ENCODE results near the gene FARSB. TPM values are rescaled to one million over a fixed set of nuclear protein-coding genes. Genes with fewer than 3 reads are reported as not detected.
"Not testable (repeated sequence)": the region's sequence is repeated elsewhere in the genome, so short reads cannot be mapped to it uniquely, and the experiment has no call there.

The FARSB gene
- polyA plus RNA-seq, 4 donors, result 9.2 to 31.9 (median 15.9) TPM

- Histone ChIP-seq H3K4me3 (ENCODE audit: low read depth in 1 of 3, low read length in 3 of 3) (no peak overlapping the region), H3K9me3 (ENCODE audit: control insufficient read depth in 2 of 2, insufficient read depth in 1 of 2, low read depth in 1 of 2, low read length in 1 of 2) (no peaks in the 10 kb centered on the region), H3K27ac (ENCODE audit: low read depth in 1 of 3, low read length in 2 of 3) (peak overlapping the region in 1 of 3 donors; percentile 65), H3K27me3 (ENCODE audit: control insufficient read depth in 3 of 3, insufficient read depth in 3 of 3, low read length in 3 of 3) (no peaks in the 10 kb centered on the region), H3K36me3 (ENCODE audit: control insufficient read depth in 3 of 3, insufficient read depth in 2 of 3, low read depth in 1 of 3, low read length in 3 of 3) (peaks cover 6 to 14% (median 6%) of the 10 kb centered on the region in 3 donors), H3K4me1 (ENCODE audit: control insufficient read depth in 3 of 3, insufficient read depth in 2 of 3, low read depth in 1 of 3, low read length in 2 of 3) (peaks cover 0 to 9% (median 0%) of the 10 kb centered on the region in 3 donors)
- DNase-seq (peak; percentile 86 to 88), FAIRE-seq (no peak)
- 18 to 64% (median 47%) methylated on average over 1 of the region's 1 CpG for WGBS, 3 donors
Measured at GRCh38 chr2:222594679-222595078, 61.2 kb downstream of the FARSB start.

- Histone ChIP-seq H3K36me3 (ENCODE audit: control insufficient read depth in 3 of 3, insufficient read depth in 2 of 3, low read depth in 1 of 3, low read length in 3 of 3) (peaks cover 4 to 7% (median 4%) of the 10 kb centered on the region in 3 donors), H3K27me3 (ENCODE audit: control insufficient read depth in 3 of 3, insufficient read depth in 3 of 3, low read length in 3 of 3) (no peaks in the 10 kb centered on the region), H3K4me1 (ENCODE audit: control insufficient read depth in 3 of 3, insufficient read depth in 2 of 3, low read depth in 1 of 3, low read length in 2 of 3) (peaks cover 0 to 9% (median 0%) of the 10 kb centered on the region in 3 donors), H3K9me3 (ENCODE audit: control insufficient read depth in 2 of 2, insufficient read depth in 1 of 2, low read depth in 1 of 2, low read length in 1 of 2) (no peaks in the 10 kb centered on the region), H3K27ac (ENCODE audit: low read depth in 1 of 3, low read length in 2 of 3) (no peak overlapping the region), H3K4me3 (ENCODE audit: low read depth in 1 of 3, low read length in 3 of 3) (no peak overlapping the region)
- 82 to 84% (median 83%) methylated on average over 2 of the region's 2 CpGs for WGBS, 3 donors
- no peak for DNase-seq
- no peak for FAIRE-seq
Measured at GRCh38 chr2:222592176-222592575, 63.7 kb downstream of the FARSB start.

GRCh38 chr2:222591661-222592060 lies 64.2 kb downstream of the FARSB start:
- FAIRE-seq (no peak), DNase-seq (no peak)
- peaks cover 4 to 7% (median 4%) of the 10 kb centered on the region in 3 donors for H3K36me3 ChIP-seq (ENCODE audit: control insufficient read depth in 3 of 3, insufficient read depth in 2 of 3, low read depth in 1 of 3, low read length in 3 of 3)
- no peak overlapping the region for H3K27ac ChIP-seq (ENCODE audit: low read depth in 1 of 3, low read length in 2 of 3)
- WGBS, 3 donors, result 90 to 100% (median 96%) methylated on average over 1 of the region's 1 CpG
- no peaks in the 10 kb centered on the region for H3K9me3 ChIP-seq (ENCODE audit: control insufficient read depth in 2 of 2, insufficient read depth in 1 of 2, low read depth in 1 of 2, low read length in 1 of 2)
- H3K27me3 ChIP-seq (ENCODE audit: control insufficient read depth in 3 of 3, insufficient read depth in 3 of 3, low read length in 3 of 3), result no peaks in the 10 kb centered on the region
- H3K4me3 ChIP-seq (ENCODE audit: low read depth in 1 of 3, low read length in 3 of 3), result no peak overlapping the region
- H3K4me1 ChIP-seq (ENCODE audit: control insufficient read depth in 3 of 3, insufficient read depth in 2 of 3, low read depth in 1 of 3, low read length in 2 of 3), result peaks cover 0 to 9% (median 0%) of the 10 kb centered on the region in 3 donors

- not testable (repeated sequence) for H3K9me3 ChIP-seq (ENCODE audit: control insufficient read depth in 2 of 2, insufficient read depth in 1 of 2, low read depth in 1 of 2, low read length in 1 of 2); H3K36me3 ChIP-seq (ENCODE audit: control insufficient read depth in 3 of 3, insufficient read depth in 2 of 3, low read depth in 1 of 3, low read length in 3 of 3); H3K4me1 ChIP-seq (ENCODE audit: control insufficient read depth in 3 of 3, insufficient read depth in 2 of 3, low read depth in 1 of 3, low read length in 2 of 3); H3K27ac ChIP-seq (ENCODE audit: low read depth in 1 of 3, low read length in 2 of 3); H3K27me3 ChIP-seq (ENCODE audit: control insufficient read depth in 3 of 3, insufficient read depth in 3 of 3, low read length in 3 of 3); FAIRE-seq; DNase-seq; H3K4me3 ChIP-seq (ENCODE audit: low read depth in 1 of 3, low read length in 3 of 3)
- WGBS, 3 donors, result 95 to 97% (median 96%) methylated on average over 8 of the region's 8 CpGs
Measured at GRCh38 chr2:222584589-222584988, 71.3 kb downstream of the FARSB start.

- Histone ChIP-seq H3K36me3 (ENCODE audit: control insufficient read depth in 3 of 3, insufficient read depth in 2 of 3, low read depth in 1 of 3, low read length in 3 of 3) (peaks cover 0 to 11% (median 0%) of the 10 kb centered on the region in 3 donors), H3K4me1 (ENCODE audit: control insufficient read depth in 3 of 3, insufficient read depth in 2 of 3, low read depth in 1 of 3, low read length in 2 of 3) (no peaks in the 10 kb centered on the region), H3K9me3 (ENCODE audit: control insufficient read depth in 2 of 2, insufficient read depth in 1 of 2, low read depth in 1 of 2, low read length in 1 of 2) (peaks cover 0 to 4% of the 10 kb centered on the region in 2 donors), H3K4me3 (ENCODE audit: low read depth in 1 of 3, low read length in 3 of 3) (no peak overlapping the region), H3K27ac (ENCODE audit: low read depth in 1 of 3, low read length in 2 of 3) (no peak overlapping the region), H3K27me3 (ENCODE audit: control insufficient read depth in 3 of 3, insufficient read depth in 3 of 3, low read length in 3 of 3) (no peaks in the 10 kb centered on the region)
- DNase-seq (no peak), FAIRE-seq (no peak)
Measured at GRCh38 chr2:222582928-222583327, 73.0 kb downstream of the FARSB start.

- no peaks in the 10 kb centered on the region for H3K27me3 ChIP-seq (ENCODE audit: control insufficient read depth in 3 of 3, insufficient read depth in 3 of 3, low read length in 3 of 3)
- peaks cover 0 to 9% (median 0%) of the 10 kb centered on the region in 3 donors for H3K4me1 ChIP-seq (ENCODE audit: control insufficient read depth in 3 of 3, insufficient read depth in 2 of 3, low read depth in 1 of 3, low read length in 2 of 3)
- WGBS, 3 donors, result 67 to 89% (median 78%) methylated on average over 3 of the region's 3 CpGs
- H3K36me3 ChIP-seq (ENCODE audit: control insufficient read depth in 3 of 3, insufficient read depth in 2 of 3, low read depth in 1 of 3, low read length in 3 of 3), result peaks cover 0 to 3% (median 1%) of the 10 kb centered on the region in 3 donors
- H3K9me3 ChIP-seq (ENCODE audit: control insufficient read depth in 2 of 2, insufficient read depth in 1 of 2, low read depth in 1 of 2, low read length in 1 of 2), result no peaks in the 10 kb centered on the region
- no peak overlapping the region for H3K4me3 ChIP-seq (ENCODE audit: low read depth in 1 of 3, low read length in 3 of 3)
- no peak for FAIRE-seq
- DNase-seq, result no peak
- no peak overlapping the region for H3K27ac ChIP-seq (ENCODE audit: low read depth in 1 of 3, low read length in 2 of 3)
Measured at GRCh38 chr2:222577341-222577740, 78.6 kb downstream of the FARSB start.

GRCh38 chr2:222576171-222577081 lies 79.5 kb downstream of the FARSB start:
- no peak for FAIRE-seq
- no peaks in the 10 kb centered on the region for H3K9me3 ChIP-seq (ENCODE audit: control insufficient read depth in 2 of 2, insufficient read depth in 1 of 2, low read depth in 1 of 2, low read length in 1 of 2)

GRCh38 chr2:222575618-222576017 lies 80.3 kb downstream of the FARSB start:
- Histone ChIP-seq H3K27ac (ENCODE audit: low read depth in 1 of 3, low read length in 2 of 3) (no peak overlapping the region), H3K4me3 (ENCODE audit: low read depth in 1 of 3, low read length in 3 of 3) (no peak overlapping the region), H3K36me3 (ENCODE audit: control insufficient read depth in 3 of 3, insufficient read depth in 2 of 3, low read depth in 1 of 3, low read length in 3 of 3) (peaks cover 5 to 8% (median 6%) of the 10 kb centered on the region in 3 donors), H3K27me3 (ENCODE audit: control insufficient read depth in 3 of 3, insufficient read depth in 3 of 3, low read length in 3 of 3) (no peaks in the 10 kb centered on the region), H3K9me3 (ENCODE audit: control insufficient read depth in 2 of 2, insufficient read depth in 1 of 2, low read depth in 1 of 2, low read length in 1 of 2) (no peaks in the 10 kb centered on the region), H3K4me1 (ENCODE audit: control insufficient read depth in 3 of 3, insufficient read depth in 2 of 3, low read depth in 1 of 3, low read length in 2 of 3) (peaks cover 0 to 9% (median 0%) of the 10 kb centered on the region in 3 donors)
- no peak for FAIRE-seq
- no peak for DNase-seq
- WGBS, 3 donors, result 79 to 84% (median 82%) methylated on average over 2 of the region's 2 CpGs

More at GRCh38 chr2:222576171-222577081, 79.5 kb downstream of the FARSB start:
- Histone ChIP-seq H3K4me3 (ENCODE audit: low read depth in 1 of 3, low read length in 3 of 3) (no peak overlapping the region), H3K36me3 (ENCODE audit: control insufficient read depth in 3 of 3, insufficient read depth in 2 of 3, low read depth in 1 of 3, low read length in 3 of 3) (peaks cover 4 to 7% (median 5%) of the 10 kb centered on the region in 3 donors), H3K4me1 (ENCODE audit: control insufficient read depth in 3 of 3, insufficient read depth in 2 of 3, low read depth in 1 of 3, low read length in 2 of 3) (peaks cover 0 to 9% (median 0%) of the 10 kb centered on the region in 3 donors), H3K27me3 (ENCODE audit: control insufficient read depth in 3 of 3, insufficient read depth in 3 of 3, low read length in 3 of 3) (no peaks in the 10 kb centered on the region), H3K27ac (ENCODE audit: low read depth in 1 of 3, low read length in 2 of 3) (no peak overlapping the region)
- WGBS, 3 donors, result 79 to 85% (median 84%) methylated on average over 7 of the region's 7 CpGs
- no peak for DNase-seq

Measured in small intestine (tissue), 7 donors.